GM10266 (cell line): ENCODE measurements around the gene DIS3L2.

Experiments used
- DNase-seq: peaks from one replicate; pipeline ENCODE4 v3.0.0; 2012; ENCODE audit errors: extremely low spot score
- TF ChIP-seq, protein P1 (sequence below): IDR thresholded peaks from 2 replicates; pipeline ENCODE4 v1.5.1; 2012; ENCODE audit warnings: mild to moderate bottlenecking, low read depth; ENCODE audit not compliant: control insufficient read depth, insufficient read depth; ENCODE audit errors: missing control alignments

The DIS3L2 gene

DNA sequence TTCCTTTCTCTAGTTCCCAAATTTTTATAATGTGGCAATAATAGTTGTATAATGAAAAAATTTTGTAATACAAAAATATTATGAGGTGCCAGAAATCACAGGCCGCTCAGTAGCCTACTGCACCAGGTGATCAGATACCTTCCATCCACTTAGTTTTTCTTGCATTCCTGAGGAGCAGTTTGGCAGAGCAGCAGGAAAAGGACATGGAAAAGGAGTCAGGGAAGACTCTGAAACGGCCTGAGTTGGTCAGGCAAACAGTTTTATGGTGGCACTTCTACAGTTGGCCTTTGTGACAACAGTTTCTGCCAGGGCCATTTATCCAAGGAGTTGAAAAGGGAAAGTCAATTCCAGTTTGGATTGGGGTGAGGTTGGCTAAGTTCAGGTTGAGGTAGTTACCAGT lies 251.7 kb downstream of the DIS3L2 start:
- no peak for DNase-seq
- TF ChIP-seq, protein P1, sequence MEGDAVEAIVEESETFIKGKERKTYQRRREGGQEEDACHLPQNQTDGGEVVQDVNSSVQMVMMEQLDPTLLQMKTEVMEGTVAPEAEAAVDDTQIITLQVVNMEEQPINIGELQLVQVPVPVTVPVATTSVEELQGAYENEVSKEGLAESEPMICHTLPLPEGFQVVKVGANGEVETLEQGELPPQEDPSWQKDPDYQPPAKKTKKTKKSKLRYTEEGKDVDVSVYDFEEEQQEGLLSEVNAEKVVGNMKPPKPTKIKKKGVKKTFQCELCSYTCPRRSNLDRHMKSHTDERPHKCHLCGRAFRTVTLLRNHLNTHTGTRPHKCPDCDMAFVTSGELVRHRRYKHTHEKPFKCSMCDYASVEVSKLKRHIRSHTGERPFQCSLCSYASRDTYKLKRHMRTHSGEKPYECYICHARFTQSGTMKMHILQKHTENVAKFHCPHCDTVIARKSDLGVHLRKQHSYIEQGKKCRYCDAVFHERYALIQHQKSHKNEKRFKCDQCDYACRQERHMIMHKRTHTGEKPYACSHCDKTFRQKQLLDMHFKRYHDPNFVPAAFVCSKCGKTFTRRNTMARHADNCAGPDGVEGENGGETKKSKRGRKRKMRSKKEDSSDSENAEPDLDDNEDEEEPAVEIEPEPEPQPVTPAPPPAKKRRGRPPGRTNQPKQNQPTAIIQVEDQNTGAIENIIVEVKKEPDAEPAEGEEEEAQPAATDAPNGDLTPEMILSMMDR: no peak

DNA sequence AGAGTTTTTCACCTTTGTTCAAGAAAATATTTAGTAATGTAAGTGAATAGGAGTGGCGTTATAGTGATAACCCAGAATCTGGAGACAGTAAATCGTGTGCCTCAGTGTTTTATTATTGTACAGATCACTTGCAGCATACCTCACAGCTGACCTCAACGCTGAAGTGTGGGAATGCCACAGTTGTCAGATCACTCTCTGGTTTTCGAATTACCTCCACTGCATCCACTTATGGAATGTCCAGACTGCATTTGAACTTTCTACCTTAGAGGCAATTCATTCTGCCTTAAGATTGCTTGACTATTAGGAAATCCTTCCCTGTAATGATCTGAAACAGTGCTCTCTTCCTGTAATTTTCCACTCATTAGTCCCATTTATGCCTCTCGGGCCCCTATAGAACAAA lies 252.5 kb downstream of the DIS3L2 start:
- DNase-seq: no peak
- TF ChIP-seq, protein P1: no peak

DNA sequence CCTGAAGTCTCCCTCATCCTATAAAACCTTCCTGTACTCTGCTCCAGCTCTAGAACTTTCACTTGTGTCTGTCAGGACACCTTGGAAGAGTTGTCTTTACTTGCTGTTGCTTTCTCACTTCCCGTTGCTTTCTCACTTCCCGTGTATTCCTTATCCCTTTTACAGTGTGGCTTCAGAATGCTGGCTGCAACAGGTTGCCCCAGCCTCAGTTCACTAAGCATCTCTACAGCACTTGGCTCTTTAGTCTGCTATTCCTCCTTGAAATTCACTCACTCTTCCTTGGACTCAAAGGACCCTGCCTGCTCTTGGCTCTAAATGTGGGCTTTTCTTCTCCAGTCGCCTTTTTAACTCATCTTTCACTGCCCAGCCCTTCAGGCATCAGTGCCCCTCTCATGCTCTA lies 254.5 kb downstream of the DIS3L2 start:
- TF ChIP-seq, protein P1: no peak
- no peak for DNase-seq

DNA sequence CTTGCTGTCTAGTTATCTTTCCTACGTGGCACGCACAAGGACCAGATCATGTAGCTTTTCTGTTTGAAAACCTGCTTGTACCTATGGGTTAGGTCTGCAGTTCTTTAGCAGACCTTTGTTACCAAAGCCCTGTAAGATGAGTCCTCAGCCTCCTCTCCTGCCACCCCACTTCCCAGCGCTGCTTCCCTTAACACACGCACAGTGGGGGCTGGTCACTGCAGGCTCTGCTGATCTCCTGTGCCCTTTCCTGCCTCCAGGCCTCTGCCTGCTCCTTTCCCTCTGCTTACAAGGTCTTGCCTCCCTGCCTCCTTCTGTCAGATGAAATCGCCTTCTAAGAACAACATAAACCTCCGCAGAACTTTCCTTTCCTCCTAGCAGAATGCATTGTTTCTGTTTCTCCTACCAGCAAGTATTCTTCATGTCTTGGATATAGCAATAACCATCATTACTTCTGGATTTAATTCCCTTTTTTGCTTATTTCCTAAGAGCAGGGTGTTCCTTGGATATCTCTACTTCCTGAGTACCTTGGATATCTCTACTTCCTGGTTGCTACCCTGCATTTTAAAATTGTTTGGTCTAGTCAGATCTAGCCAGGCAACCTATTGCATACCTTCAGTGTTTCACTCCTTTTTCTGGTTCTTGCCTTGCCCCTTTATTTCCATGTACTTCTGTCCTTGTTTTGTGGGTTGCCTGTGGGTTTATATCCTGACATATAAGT lies 257.4 kb downstream of the DIS3L2 start:
- DNase-seq: no peak
- TF ChIP-seq, protein P1: no peak

DNA sequence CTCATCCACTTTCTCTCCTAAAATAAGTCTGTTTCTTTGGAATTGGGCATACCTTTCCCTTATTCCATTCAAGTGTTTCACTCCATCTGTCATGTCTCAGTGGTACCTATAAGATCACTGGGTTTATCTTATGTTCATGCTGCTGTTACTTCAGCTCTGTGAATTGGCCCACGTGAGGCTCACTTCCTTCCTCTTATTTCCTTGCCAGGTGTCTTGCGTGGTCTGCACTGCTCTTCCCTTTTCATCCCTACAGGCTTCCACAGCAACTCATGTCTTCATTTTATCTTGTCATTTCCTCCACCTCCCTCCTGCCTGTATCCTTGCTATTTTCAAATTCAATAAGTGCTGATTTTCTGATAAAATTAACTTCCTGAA lies 258.0 kb downstream of the DIS3L2 start:
- DNase-seq: no peak
- TF ChIP-seq, protein P1: no peak

DNA sequence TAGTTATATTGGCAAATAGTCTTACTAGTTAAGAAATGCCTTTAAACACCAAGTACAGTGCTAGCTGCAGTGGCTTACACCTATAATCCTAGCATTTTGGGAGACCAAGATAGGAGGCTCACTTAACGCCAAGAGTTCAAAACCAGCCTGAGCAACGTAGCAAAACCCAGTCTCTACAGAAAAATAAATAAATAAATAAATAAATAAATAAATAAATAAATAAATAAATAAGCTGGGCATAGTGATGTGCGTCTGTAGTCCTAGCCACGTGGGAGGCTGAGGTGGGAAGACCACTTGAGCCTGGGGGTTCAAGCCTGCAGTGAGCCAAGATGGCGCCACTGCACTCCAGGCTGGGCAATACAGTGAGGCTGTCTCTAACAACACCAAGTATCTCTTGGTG lies 258.4 kb downstream of the DIS3L2 start:
- no peak for DNase-seq
- TF ChIP-seq, protein P1: no peak

DNA sequence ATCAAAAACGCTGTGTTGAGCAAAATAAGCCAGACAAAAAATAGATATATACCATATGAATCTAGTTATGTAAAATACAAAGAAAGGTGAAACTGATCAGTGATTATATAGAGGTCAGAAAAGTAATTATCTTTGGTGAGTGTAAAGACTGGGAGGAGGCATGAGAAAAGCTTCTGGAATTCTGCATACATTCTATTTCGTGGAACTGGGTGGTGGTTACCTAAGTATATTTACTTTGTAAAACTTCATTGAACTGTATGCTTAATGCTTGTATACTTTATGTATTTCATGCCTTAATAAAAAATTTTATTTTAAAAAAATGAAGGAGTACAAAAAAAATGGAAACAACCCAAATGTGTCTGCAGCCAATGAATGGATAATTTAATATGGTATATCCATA lies 263.9 kb downstream of the DIS3L2 start:
- TF ChIP-seq, protein P1: no peak
- no peak for DNase-seq
